GM18507 (cell line): ENCODE results near the gene MUC6.

Source experiments
- DNase-seq: peaks from one replicate; pipeline ENCODE4 v3.0.0; 2011; ENCODE audit warnings: low read depth; ENCODE audit not compliant: insufficient read length; ENCODE audit errors: extremely low spot score
- FAIRE-seq: peaks from 2 replicates; lab custom pipeline; 2011; peaks lifted over from hg19 to GRCh38; lab: Jason Lieb, UNC

Gene MUC6

DNA sequence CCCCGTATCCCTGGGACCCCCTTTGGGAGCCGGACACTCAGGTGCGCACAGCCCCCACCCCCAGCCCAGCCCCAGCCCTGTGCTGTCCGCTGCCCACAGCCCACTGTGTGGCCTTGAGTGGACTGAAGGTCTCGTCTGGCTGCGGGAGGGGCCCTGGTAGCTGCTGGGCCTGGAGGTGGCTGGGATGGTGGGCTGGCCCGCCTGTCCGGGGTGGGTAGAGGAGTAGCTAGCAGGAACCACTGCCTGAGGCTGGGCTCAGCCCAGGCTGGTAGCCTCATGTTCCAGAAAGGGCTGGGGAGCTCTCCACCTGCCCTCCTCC, 4.6 kb upstream of the MUC6 start:
- DNase-seq (no peak), FAIRE-seq (no peak)

DNA sequence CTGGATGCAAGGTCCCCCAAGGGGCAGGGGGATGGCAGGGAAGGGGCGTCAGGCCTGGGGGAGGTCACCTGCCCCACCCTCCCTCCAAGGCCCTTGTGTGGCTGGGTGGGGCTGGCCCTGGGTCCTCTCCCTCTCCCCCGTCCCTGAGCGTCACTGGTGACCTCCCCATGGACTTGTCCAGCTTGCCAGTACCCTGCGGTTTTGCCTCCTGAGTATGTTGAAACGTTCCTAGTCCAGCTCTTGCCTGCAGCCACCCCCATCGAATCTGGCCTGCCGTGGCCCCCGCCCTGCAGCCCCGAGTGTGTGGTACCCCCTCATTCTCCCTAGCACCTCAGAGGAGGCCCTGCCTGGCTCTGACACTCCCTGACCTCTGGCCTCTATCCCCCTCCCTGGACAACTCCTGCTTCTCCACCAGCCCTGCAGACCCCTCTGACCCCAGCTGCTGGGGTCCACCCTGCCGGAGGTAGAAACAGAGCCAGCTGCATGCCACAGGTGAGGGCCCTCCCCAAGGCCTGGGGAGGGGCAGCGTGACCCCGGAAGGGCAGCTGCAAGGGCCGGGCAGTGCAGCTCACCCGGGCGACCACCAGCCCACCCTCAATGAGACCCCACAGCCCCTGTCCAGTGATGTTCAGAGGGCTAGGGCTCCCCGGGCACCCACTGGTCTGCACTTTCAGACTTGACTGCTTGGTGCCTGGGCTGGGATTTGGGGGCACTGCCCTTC, 4.1 kb upstream of the MUC6 start:
- no peak for DNase-seq
- FAIRE-seq, result no peak

DNA sequence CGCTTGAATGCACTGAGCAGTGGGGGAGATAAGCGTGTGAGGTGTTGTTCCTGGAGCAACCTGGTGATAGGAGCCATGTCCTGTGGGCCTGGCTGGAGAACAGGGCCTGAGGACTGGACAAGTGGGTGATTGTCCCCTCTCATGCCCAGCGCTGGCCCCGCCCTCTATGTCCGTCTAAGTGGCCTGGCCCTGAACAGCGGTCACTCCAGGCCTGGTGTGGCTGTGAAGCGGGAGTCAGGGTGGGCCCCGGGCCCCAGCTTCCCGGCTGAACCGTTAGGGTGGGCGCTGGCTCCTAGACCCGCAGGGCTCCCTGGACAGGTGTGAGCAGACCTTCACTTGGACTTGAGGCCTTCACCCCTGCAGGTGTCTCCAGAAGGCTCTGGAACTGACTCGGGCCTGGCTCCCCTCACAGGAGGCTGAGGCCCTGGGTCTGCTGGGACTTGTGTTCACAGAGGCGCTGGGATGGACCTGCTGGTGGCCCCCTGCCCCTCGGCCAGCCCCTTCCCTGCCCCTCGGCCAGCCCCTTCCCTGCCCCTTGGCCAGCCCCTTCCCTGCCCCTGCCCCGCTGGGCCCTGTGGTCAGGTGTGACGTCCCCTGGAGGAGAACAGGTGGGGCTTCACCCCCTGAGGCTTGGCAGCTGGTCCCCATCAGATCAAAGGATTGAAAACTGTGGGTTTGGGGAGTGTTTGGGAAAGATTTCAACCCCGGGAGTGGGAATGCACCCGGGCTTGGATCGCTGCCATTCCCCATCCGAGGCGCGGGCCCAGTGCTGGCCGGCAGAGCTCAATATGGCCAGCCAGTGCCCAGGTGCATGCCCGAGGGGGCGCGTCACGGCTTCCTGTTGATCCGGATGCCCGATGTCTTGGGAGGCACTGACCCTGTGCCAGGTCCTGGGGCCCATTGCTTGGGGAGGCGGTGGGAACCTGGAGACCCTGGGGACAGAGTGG, 3.2 kb upstream of the MUC6 start:
- DNase-seq (no peak), FAIRE-seq (no peak)

DNA sequence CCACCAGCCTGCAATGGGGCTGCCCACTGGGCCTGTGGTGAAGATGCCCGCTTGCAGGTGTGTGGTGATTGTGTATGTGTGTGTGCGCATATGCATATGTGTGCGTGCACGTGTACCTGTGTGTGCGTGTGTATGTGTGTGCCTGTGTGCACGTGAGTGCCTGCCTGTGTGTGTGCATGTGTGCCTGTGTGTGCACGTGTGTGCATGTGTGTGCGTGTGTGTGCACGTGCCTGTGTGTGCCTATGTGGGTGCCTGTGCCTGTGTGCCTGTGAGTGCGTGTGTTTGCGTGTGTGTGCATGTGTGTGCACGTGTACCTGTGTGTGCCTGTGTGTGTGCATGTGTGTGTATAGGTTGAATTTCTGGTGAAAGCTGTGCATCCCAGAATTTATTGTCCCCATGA, 2.4 kb upstream of the MUC6 start:
- DNase-seq (no peak), FAIRE-seq (no peak)

DNA sequence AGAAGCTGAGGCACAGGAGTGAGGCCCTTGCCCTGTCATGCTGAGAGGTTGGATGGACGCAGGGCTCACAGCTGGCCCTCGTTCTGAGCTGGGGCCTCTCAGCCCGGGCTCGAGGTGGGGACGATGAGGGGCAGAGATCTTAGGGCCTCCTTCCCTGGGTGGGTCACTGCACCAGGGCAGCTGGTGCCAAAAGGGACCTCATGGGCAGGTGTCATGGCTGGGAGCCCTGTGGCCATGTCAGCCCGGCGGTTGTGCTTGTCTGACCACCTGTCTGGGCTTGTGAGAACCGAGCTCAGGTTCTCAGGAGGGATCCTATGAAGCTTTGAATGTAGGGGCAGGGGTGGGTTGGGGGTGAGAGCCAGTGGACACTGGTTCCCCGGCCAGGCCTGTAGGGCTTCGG, 1.8 kb upstream of the MUC6 start:
- no peak for FAIRE-seq
- DNase-seq, result no peak

DNA sequence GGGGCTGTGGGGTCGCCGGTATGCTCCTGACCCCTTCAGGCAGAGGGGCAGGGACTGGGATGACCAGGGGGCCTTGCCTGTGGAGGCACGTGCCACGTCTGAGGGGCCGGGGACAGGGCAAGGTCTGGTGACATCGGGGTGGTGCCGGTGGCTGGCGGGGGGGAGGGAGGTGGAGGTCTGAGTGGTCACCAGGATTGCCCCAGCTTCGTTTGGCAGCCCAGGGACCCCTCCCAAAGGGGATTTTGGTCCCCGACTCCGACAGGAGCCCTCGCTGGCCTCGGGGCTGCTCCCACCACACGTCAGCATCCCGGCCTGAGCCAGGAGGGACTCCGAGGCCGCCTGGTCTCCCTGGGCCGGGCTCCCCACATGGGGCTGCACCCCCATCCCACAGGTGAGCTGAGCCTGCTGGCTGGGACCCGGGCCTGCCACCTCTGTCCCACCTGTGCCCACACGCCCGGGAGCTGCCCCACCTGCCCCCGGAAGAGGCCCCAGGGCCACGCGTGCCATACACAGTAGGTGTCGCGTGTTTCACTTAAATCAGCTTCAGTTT, 1.1 kb upstream of the MUC6 start:
- no peak for DNase-seq
- no peak for FAIRE-seq

DNA sequence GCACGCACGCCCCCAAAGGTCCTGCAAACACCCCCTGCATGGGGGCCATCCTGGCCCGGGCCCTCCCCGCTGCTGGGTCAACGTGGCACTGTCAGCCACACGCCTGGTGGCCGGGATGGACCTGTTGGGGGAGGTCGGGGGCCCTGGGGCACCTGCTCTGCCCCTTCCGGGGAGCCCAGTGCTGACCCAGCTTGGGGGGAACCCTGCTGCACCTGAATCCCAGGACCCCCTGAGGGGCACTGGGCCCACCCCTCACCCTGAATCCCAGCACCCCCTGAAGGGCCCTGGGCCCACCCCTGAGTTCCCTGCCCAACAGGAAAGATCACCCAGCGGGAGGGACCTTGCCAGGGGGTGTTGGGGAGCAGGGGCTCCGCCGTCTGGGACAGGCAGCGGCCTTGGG, 413 bp upstream of the MUC6 start:
- DNase-seq (no peak), FAIRE-seq (no peak)

DNA sequence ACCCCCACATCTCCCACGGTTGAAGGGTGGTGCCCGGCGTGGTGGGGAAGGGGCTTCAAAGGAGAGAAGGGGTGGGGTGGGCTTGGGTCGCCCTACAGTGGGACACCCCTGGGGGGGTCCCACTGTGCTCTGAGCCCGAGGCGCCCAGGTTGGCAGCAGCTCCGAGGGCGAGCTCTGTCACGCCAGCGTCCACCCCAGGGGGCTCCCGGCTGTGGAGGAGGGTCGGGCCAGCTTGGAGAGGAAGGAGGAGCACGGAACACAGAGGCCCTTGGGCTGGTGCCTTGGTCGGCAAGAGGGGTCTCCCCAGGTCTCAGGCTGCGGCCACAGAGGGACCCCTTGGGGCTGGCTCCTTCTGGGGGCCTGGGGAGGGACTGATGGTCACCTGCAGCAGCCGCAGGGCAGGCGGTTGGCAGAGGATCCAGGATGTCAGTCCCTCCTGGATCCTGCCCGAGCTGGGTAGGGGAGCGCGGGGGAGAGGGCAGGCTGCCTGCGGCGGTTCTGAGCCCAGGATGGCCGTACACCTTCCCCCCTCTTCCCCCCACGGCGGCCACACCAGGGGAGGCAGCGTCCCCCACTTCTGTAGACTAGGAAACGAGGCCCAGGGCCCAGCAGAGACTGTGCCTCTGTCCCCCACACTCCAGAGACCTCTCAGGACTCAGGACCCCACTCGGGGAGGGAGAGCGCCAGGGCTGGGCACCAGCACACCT, 788 bp downstream of the MUC6 start:
- no peak for DNase-seq
- no peak for FAIRE-seq

DNA sequence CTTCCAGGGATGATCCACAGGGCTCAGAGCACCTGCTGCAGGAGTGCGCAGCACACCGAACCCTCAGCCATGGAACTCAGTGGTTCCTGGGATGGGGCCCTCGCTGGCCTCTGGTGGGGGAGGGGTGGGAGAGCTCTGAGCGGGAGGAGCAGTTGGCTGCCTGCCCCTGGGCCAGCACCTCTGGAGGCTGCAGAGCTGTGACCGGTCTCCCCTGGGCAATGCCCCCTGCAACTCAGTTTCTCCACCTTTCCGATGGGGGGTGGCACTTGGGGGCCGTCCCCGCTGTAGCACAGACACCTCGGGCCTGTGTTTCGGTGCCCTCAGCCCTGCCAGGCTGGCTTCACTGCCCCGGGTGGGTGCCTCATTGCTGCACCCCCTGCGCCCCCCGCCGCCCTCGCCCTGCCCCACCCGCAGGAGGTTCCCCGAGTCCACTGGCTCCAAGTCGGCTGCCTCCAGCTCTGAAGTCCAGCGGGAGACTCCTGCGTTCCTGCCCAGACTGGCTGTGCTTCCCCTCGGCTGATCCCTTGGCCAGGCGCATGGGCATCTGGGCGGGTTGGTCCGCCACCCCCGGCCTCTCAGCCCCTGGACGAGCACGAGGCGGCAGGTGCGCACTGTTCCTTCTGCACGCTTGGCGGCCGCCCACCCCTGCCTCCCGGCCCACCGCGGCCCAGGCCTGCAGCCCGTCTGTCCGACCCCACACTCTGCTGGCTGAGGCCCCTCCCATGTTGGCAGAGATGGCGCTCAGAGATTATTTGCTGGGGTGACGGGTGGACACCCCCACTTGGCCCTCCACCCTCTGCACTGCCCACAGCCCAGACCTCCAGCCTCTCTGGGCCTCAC, 1.8 kb downstream of the MUC6 start:
- no peak for DNase-seq
- no peak for FAIRE-seq

DNA sequence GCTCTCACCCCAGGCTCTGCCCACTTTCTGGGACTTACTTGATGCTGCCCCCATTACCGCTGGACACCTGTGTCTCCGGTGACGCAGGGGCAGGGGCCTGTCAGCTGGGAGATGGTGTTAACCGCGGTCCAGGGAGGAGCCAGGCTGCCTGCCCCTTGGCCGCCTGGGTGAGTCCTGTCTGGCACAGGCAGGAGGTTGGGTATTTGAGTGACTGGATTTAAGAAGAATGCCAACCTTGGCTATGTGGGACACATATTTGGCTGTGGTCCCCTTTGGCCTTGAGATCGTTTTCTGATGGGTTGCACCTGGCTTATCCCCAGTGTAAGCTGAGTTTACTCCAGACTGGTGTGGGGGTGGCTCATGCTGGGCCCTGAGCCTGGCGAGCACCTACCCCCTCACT, 2.5 kb downstream of the MUC6 start:
- no peak for FAIRE-seq
- DNase-seq, result no peak

DNA sequence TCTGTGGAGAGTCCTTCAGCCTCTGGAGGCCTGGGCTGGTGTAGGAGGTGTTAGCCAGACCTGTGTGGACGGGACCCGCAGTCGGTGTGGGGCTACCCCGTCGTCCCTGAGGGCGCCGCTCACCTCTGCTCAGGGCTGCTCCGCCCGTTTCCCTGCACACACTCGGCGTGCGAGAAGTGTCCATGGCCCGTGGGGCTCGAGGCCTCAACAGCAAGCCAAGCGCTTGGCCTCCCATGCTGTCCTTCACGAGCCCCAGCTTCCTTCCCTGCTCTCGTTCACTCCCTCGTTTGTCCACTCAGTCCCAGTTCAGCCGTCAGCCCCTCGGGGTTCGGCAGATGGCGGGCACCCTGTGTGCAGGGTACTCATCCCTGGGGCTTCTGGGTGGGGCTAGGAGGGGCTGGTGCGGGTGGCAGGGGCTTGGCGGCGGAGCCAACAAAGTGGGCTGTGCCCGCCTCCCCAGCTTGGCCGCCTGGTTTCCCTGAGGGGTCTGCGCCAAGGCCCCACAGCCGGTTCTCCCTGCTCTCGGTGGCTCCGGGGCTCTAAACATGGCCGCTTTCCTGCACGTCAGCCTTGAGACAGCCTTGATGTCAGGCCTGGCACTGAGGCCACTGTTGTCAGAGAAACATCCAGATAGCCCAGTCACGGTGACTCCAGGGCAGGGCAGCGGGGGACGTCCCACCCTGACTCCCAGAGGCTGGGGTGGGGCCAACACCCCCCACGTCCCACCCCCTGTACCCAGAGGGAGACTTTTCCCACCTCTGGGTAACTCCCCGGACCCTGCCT, 3.3 kb downstream of the MUC6 start:
- FAIRE-seq, result no peak
- DNase-seq, result no peak

DNA sequence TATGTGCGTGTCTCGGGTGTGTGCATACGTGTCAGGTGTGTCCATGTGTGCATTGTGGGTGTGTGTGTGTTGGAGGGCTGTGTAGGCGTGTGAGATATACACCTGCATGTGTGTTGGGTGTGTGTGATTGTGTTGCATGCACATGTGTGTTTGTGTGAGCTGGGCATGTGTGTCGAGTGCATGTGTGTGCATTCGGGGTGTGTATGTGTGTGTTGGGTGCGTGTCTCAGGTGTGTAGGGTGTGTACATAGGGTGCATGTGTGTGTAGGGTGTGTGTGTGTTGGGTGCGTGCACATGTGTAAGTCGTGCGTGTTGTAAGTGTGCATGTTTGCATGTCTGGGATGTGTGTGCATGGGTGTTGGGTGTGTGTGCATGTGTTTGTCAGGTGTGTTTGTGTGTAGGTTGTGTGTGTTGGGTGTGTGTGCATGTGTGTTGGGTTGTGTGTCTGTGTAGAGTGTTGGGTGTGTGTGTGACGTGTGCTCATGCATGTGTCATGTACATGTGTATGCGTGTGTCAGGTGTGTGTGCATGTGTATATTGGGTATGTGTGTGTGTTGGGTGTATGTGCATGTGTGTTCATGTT, 4.1 kb downstream of the MUC6 start:
- FAIRE-seq, result no peak
- DNase-seq, result no peak

DNA sequence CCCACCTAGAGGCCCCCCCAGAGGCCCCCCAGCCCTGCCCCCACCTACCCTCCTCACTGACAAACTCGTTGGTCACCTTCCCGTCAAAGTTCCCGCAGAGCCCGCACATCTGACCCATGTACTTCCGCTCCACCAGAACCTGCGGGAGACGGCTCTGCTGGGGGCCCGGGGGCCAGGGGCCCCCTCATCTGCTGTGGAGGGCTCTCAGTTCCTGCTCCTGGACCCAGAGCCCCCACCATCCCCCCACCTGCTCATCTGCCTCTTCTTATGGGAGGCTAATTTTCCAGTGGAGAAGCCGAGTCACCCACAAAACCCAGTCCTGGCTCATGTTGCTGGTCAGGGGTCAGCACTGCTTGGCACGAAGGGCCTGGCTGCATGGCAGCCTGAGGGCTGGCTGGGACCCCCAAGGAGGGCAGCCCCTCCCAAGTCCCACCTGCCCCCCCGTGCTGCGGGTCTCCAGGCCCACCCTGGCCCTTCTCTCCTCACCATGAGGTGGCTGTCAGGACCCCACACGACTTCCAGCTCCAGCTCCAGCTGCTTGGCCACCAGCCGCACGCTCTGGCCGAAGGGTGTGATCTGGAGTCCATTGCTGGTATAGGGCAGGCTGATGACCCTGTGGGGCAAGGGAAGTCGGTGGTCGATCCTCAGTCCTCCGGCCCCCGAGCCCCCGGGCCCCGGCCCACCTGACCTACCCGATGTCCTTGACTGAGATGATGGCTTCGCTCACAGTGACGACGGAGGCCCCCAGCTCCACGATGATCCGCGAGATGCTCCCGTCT, 5.2 kb downstream of the MUC6 start:
- DNase-seq, result no peak
- FAIRE-seq, result no peak

DNA sequence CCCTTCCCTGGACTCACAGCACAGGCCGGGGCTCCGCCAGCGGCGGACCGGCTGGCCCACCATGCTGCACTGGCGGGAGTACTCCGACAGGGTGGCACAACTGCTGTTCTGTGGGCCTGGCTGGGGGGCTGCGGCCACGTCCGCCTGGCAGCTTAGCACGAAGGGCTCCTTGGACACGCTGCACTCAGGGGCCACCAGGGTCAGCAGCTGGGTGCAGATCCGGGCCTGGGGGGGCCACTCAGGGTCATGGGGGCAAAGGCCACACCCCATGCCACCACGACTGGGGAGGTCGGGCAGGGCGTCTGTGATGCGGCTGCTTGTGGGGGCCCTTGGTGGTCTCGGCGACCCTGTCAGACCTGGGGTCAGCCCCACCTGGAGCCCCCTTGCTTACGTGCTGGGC, 6.0 kb downstream of the MUC6 start:
- FAIRE-seq (no peak), DNase-seq (no peak)

DNA sequence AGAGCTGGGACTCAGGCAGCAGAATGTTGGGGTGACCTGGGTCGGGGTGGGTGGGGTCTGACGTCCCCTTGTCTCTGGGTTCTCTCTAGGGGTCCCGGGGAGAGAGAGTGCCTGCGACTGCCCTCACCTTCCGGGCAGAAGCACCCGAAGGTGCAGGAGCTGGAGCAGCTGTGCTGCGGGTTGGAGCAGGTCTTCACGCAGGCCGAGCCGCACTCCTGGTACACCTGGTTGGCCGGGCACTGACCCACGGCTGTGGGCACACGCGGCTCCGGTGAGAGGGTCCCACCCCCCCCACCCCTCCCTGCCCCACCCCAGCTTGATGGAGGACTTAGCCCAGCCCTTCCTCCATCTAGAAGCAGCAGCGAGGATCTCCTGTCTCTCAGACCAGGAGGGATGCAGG, 6.4 kb downstream of the MUC6 start:
- no peak for FAIRE-seq

DNA sequence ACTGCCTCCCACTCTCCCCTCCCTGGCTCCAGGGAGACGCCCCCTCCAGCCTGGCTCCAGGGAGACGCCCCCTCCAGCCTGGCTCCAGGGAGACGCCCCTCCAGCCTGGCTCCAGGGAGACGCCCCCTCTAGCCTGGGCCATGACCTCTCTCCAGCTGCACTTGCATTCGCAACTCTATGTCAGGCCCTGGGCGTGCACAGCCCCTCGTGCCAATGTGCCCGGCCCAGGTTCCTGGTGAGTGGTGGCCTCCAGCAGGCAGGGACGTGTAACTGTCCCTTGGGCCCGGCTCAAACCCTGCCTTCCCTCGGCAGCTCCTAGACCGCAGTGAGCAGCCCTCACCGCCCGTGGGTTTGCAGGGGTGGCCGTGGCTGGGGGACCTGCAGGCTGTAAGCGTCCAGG, 6.9 kb downstream of the MUC6 start:
- FAIRE-seq, result no peak
- DNase-seq, result no peak

More for the DNA sequence above, 6.4 kb downstream of the MUC6 start:
- no peak for DNase-seq

DNA sequence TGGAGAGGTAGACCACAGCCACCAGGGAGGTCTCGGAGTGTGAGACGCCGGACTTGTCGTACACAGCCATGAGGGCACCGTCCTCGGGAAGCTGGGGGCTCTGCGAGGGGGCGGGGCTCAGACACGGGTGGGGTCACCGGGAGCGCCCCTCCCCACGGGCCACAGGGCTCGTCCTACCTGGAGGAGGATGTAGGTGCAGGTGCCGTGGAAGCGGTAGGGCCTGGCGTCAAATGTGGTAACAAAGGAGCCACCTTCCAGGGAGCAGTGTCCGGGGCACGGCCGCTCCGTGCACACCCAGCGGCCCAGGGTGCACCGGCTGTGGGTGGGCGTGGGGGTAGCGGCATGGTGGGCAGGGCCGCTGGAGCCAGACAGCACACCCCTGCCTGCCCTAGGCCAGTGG, 7.5 kb downstream of the MUC6 start:
- DNase-seq (no peak), FAIRE-seq (no peak)

DNA sequence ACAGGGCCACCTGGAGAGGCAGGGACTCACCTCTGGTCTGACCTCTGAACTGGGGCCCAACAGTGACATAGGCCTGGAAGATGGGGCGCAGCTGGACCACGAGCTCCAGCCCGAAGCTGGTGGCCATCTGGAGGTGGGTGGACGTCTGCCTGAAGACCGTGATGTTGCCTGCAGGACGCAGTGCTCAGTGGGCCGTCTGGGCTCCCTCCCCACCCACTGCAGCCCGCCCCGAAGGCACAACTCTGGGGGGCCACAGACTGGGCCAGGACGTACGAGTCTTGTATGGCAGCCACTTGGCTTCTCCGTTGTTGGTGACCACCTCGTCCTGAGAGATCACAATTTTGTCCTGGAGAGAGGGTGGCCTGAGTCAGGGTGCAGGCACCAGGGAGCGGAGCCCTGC, 7.9 kb downstream of the MUC6 start:
- DNase-seq, result no peak
- FAIRE-seq, result no peak
